ENCODE data around the gene KLF12. TPM values are rescaled to one million over a fixed set of nuclear protein-coding genes. Genes with fewer than 3 reads are reported as not detected.

Gene KLF12
- 100 to 1,000 TPM; 104 to 119 (median 108) TPM for total RNA-seq
- 109 TPM for total RNA-seq (2013)

- no peak for TF ChIP-seq CTCF (IDR thresholded peaks at IDR 0.05)
- peak within 1 kb of the TSS; percentile 94 for H3K4me3 ChIP-seq (ENCODE audit: low read length)
- Mint-ChIP-seq H3K36me3 (peaks cover 6% of the 10 kb centered on the region), H3K27ac (peak within 1 kb of the TSS in 1 of 2 donors; percentile 98), H3K4me1 (peaks cover 40 to 44% of the 10 kb centered on the region in 2 donors), H3K9me3 (no peaks in the 10 kb centered on the region), H3K4me3 (peak within 1 kb of the TSS; percentile 97), H3K27me3 (ENCODE audit: low read depth in 2 of 2) (no peaks in the 10 kb centered on the region)
- DNase-seq (peak; percentile 86 to 95), ATAC-seq (peak; percentile 61 to 86 (median 75))
- no peaks in the 10 kb centered on the region for H3K27me3 ChIP-seq (ENCODE audit: control insufficient read depth, insufficient read depth, low read length)
- intact Hi-C loops (cut with micrococcal nuclease): loop anchor here (5.0 kb wide), 1 partner anchor 92 kb away; no protein-coding TSS in a partner anchor
- no peaks in the 10 kb centered on the region for H3K36me3 ChIP-seq (ENCODE audit: control insufficient read depth, insufficient read depth, low read length)
- H3K27ac ChIP-seq (ENCODE audit: low read length): peak within 1 kb of the TSS; percentile 99
- peaks cover 33% of the 10 kb centered on the region for H3K4me1 ChIP-seq (ENCODE audit: control insufficient read depth, insufficient read depth, low read length)
- H3K9me3 ChIP-seq (ENCODE audit: control insufficient read depth, insufficient read depth, low read length): no peaks in the 10 kb centered on the region
- 0% methylated on average over 47 of the region's 54 CpGs for WGBS (ENCODE audit: insufficient coverage)
These were observed at the start of gene KLF12 for GRCh38 chr13:74134221-74134776. TSS of gene KLF12 (minus strand) at chr13:74134404.

DNA sequence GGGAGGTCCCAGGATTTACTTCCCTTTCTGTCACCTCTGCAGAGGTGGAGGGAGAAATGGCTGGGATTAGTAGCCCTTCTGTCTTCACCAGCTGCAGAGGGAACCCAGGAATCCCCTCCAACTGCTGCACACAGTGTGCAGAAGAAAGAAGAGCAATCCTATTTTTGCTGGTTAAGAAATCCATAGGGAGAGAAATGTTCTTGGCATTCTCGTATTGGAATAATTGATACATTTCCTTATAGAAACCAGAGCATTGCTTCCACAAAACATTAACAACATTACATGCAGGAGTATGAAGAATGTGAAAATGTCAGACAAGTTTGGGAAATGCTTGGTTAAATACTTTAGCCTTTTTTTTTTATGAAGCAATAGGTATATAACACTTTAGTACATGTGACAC is 48.3 kb upstream of the KLF12 start:
- Mint-ChIP-seq H3K27me3 (ENCODE audit: low read depth in 2 of 2) (peaks cover 30 to 53% of the 10 kb centered on the region in 2 donors), H3K4me1 (no peaks in the 10 kb centered on the region), H3K36me3 (no peaks in the 10 kb centered on the region), H3K9me3 (no peaks in the 10 kb centered on the region), H3K4me3 (no peak overlapping the region), H3K27ac (no peak overlapping the region)
- no CpG with 5 or more reads among the region's 1 CpG for WGBS (ENCODE audit: insufficient coverage)
- TF ChIP-seq CTCF (IDR thresholded peaks at IDR 0.05): no peak
- Histone ChIP-seq H3K4me3 (ENCODE audit: low read length) (no peak overlapping the region), H3K4me1 (ENCODE audit: control insufficient read depth, insufficient read depth, low read length) (no peaks in the 10 kb centered on the region), H3K27ac (ENCODE audit: low read length) (no peak overlapping the region), H3K36me3 (ENCODE audit: control insufficient read depth, insufficient read depth, low read length) (no peaks in the 10 kb centered on the region), H3K27me3 (ENCODE audit: control insufficient read depth, insufficient read depth, low read length) (peaks cover 2% of the 10 kb centered on the region), H3K9me3 (ENCODE audit: control insufficient read depth, insufficient read depth, low read length) (no peaks in the 10 kb centered on the region)
- ATAC-seq (no peak), DNase-seq (no peak)
- intact Hi-C loops (cut with micrococcal nuclease): no loop called here

- Histone ChIP-seq H3K4me1 (ENCODE audit: control insufficient read depth, insufficient read depth, low read length) (peaks cover 10% of the 10 kb centered on the region), H3K27ac (ENCODE audit: low read length) (no peak overlapping the region), H3K27me3 (ENCODE audit: control insufficient read depth, insufficient read depth, low read length) (peaks cover 36% of the 10 kb centered on the region), H3K9me3 (ENCODE audit: control insufficient read depth, insufficient read depth, low read length) (no peaks in the 10 kb centered on the region), H3K4me3 (ENCODE audit: low read length) (no peak overlapping the region), H3K36me3 (ENCODE audit: control insufficient read depth, insufficient read depth, low read length) (no peaks in the 10 kb centered on the region)
- DNase-seq (peak; percentile 29 to 39), ATAC-seq (peak; percentile 87 to 99 (median 94))
- Mint-ChIP-seq H3K4me3 (peak overlapping the region; percentile 77), H3K27ac (no peak overlapping the region), H3K9me3 (no peaks in the 10 kb centered on the region), H3K4me1 (peaks cover 18 to 22% of the 10 kb centered on the region in 2 donors), H3K27me3 (ENCODE audit: low read depth in 2 of 2) (peaks cover 50 to 78% of the 10 kb centered on the region in 2 donors), H3K36me3 (no peaks in the 10 kb centered on the region)
- no peak for TF ChIP-seq CTCF (IDR thresholded peaks at IDR 0.05)
- intact Hi-C loops (cut with micrococcal nuclease): no loop called here
- 2% methylated on average over 2 of the region's 2 CpGs for WGBS (ENCODE audit: insufficient coverage)
These were observed 40.6 kb upstream of the KLF12 start for GRCh38 chr13:74174810-74175209.

GRCh38 chr13:74173822-74174221 is 39.6 kb upstream of the KLF12 start:
- H3K36me3 ChIP-seq (ENCODE audit: control insufficient read depth, insufficient read depth, low read length): no peaks in the 10 kb centered on the region
- Mint-ChIP-seq H3K36me3 (no peaks in the 10 kb centered on the region), H3K9me3 (no peaks in the 10 kb centered on the region), H3K27ac (no peak overlapping the region), H3K4me3 (no peak overlapping the region), H3K4me1 (peaks cover 18 to 22% of the 10 kb centered on the region in 2 donors), H3K27me3 (ENCODE audit: low read depth in 2 of 2) (peaks cover 50 to 78% of the 10 kb centered on the region in 2 donors)
- intact Hi-C loops (cut with micrococcal nuclease): no loop called here
- H3K4me3 ChIP-seq (ENCODE audit: low read length): no peak overlapping the region
- ATAC-seq (no peak), DNase-seq (no peak)
- 97% methylated on average over 3 of the region's 3 CpGs for WGBS (ENCODE audit: insufficient coverage)
- peaks cover 10% of the 10 kb centered on the region for H3K4me1 ChIP-seq (ENCODE audit: control insufficient read depth, insufficient read depth, low read length)
- H3K9me3 ChIP-seq (ENCODE audit: control insufficient read depth, insufficient read depth, low read length): no peaks in the 10 kb centered on the region
- no peak for TF ChIP-seq CTCF (IDR thresholded peaks at IDR 0.05)
- peaks cover 35% of the 10 kb centered on the region for H3K27me3 ChIP-seq (ENCODE audit: control insufficient read depth, insufficient read depth, low read length)
- no peak overlapping the region for H3K27ac ChIP-seq (ENCODE audit: low read length)

Measured in natural killer cell (primary cell).